Testis (tissue), 5 donors: ENCODE results near the gene OFD1. TPM values are rescaled to one million over a fixed set of nuclear protein-coding genes. Genes with fewer than 3 reads are reported as not detected.

Experiments used
- DNase-seq: peaks from one replicate; pipeline ENCODE4 v3.0.0-alpha.2; 2019
- H3K27ac ChIP-seq, 2 donors: fragments of 200-600 bp; sonication (generic); one replicate each; pipeline ENCODE4 v1.5.1; 2019
- H3K27me3 ChIP-seq: fragments of 200-600 bp; sonication (generic); one replicate; pipeline ENCODE4 v1.5.1; 2019
- H3K36me3 ChIP-seq: fragments of 200-600 bp; sonication (generic); one replicate; pipeline ENCODE4 v1.5.1; 2017; ENCODE audit warnings: low read depth; ENCODE audit errors: missing control alignments
- H3K4me1 ChIP-seq: fragments of 200-600 bp; sonication (generic); one replicate; pipeline ENCODE4 v1.5.1; 2019
- H3K4me3 ChIP-seq, 2 donors: fragments of 200-600 bp; sonication (generic); one replicate each; pipeline ENCODE4 v1.5.1; 2017 to 2019
- H3K9me3 ChIP-seq: fragments of 200-600 bp; sonication (generic); one replicate; pipeline ENCODE4 v1.5.1; 2017
- POLR2A ChIP-seq: fragments of 450-650 bp; IDR thresholded peaks from one replicate; pipeline ENCODE4 v1.6.1; 2017; ENCODE audit warnings: antibody characterized with exemption, mild to moderate bottlenecking, moderate library complexity
- WGBS, 2 donors: methylation state at CpG; one replicate each; pipeline ENCODE4 v1.1.5; 2018; 5-methylcytosine and 5-hydroxymethylcytosine counted together
- intact Hi-C: fragments of 100-400 bp; cut with DNase I; formaldehyde crosslinking; loops from one replicate; pipeline ENCODE4 v1.15.1; 2023; ENCODE audit warnings: low total_unique reads
- long read RNA-seq, 2 donors: transcript quantifications; one replicate each; lab custom pipeline, GENCODE V29; 2026
- polyA plus RNA-seq: library from polyadenylated mRNA; stranded (reverse); fragments of 350-450 nt; fragmentation: Illumina TruSeq; extraction: RNeasy Lipid Tissue Mini Kit (QIAGEN cat#74804); gene quantifications from one replicate; pipeline ENCODE4 v1.2.3, GENCODE V29; 2014; ENCODE audit warnings: low read depth, low replicate concordance; ENCODE audit not compliant: insufficient read depth
- total RNA-seq, 2 donors: library from RNA; depleted of rRNA; stranded (reverse); fragments of >200 nt; gene quantifications; one replicate each; pipeline ENCODE4 v1.2.3, GENCODE V29; 2016
- TF ChIP-seq, protein P1 (sequence below), 3 experiments: fragments of 450-650 bp in 2 of 3; fragments of 200-600 bp in 1 of 3; sonication (generic) in 1 of 3; IDR thresholded peaks; one replicate each; pipeline ENCODE4 v1.5.1; 2016 to 2019; ENCODE audit warnings: antibody characterized with exemption in 3 of 3, mild to moderate bottlenecking in 2 of 3, moderate library complexity in 1 of 3

OFD1 gene, protein sequence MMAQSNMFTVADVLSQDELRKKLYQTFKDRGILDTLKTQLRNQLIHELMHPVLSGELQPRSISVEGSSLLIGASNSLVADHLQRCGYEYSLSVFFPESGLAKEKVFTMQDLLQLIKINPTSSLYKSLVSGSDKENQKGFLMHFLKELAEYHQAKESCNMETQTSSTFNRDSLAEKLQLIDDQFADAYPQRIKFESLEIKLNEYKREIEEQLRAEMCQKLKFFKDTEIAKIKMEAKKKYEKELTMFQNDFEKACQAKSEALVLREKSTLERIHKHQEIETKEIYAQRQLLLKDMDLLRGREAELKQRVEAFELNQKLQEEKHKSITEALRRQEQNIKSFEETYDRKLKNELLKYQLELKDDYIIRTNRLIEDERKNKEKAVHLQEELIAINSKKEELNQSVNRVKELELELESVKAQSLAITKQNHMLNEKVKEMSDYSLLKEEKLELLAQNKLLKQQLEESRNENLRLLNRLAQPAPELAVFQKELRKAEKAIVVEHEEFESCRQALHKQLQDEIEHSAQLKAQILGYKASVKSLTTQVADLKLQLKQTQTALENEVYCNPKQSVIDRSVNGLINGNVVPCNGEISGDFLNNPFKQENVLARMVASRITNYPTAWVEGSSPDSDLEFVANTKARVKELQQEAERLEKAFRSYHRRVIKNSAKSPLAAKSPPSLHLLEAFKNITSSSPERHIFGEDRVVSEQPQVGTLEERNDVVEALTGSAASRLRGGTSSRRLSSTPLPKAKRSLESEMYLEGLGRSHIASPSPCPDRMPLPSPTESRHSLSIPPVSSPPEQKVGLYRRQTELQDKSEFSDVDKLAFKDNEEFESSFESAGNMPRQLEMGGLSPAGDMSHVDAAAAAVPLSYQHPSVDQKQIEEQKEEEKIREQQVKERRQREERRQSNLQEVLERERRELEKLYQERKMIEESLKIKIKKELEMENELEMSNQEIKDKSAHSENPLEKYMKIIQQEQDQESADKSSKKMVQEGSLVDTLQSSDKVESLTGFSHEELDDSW
- total RNA-seq: 10 to 100 TPM; 36.3 to 39.7 TPM
- polyA plus RNA-seq: 11.5 TPM
- long read RNA-seq, donor 1, partial matches to known transcripts: 13 of 15 reads
- long read RNA-seq, donor 1, other reads (novel, unspliced or antisense): 0 of 15 reads
- long read RNA-seq, donor 2, partial matches to known transcripts: 0 of 1 reads
- long read RNA-seq, donor 2, other reads (novel, unspliced or antisense): 0 of 1 reads

DNA sequence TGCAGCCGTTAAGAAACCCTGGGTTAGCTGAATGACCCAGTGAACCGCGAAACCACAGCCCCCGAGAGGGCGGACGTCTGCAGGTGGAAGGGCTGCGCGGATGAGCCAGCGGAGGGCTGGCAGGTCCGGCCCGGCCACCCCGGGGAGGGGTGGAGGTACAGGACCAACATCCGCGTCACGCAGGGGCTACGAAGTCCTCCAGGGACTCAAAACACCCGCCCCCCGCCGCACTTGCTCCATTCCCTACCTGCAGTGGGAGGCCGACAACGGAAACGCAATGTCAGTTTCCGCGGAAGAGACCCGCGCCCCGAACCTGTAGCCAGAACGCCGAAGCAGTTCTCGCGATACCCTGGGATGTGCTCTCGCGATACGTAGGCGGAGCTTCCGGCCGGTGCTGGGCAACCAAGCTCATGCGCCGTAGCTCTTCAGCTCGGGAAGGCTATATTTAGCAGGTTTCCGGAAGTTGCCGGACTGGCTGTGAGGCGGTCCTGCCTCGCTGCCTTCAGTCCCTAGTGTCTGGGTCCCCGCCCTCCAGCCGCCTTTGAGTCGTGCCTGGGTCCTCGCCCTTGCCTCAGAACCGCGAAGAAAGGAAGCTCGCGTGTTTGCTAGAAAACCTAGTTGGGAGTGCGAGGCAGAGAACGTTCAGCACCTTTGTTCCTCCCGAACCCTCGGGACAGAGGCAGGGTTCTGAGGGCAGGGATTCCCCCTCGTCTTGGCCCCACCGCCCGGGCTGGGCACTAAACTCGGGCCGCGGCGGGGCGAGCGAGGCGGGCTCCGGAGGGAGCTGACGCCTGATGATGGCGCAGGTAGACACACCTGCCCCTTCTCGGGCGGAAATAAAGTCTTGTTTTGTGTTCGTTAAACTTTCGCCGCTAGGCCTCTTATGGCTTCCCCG lies at the start of gene OFD1, which contains the start of gene TRAPPC2:
Gene OFD1 (plus strand): TSS at position 471 of the 895 bp plus-strand sequence. CDS start 324 bp downstream, at position 795.
Gene TRAPPC2 (minus strand): TSS at position 343 of the 895 bp plus-strand sequence. CDS start 14,657 bp downstream, outside the sequence.
- intact Hi-C loops: no loop called here
- Histone ChIP-seq H3K4me3 (peak within 1 kb of the TSS; percentile 66 to 75), H3K27ac (peak within 1 kb of the TSS; percentile 84 to 86), H3K27me3 (no peaks in the 10 kb centered on the region), H3K4me1 (peaks cover 6% of the 10 kb centered on the region), H3K9me3 (no peaks in the 10 kb centered on the region), H3K36me3 (no peaks in the 10 kb centered on the region)
- peak; percentile 94 for DNase-seq
- TF ChIP-seq POLR2A: peak; percentile 73
- TF ChIP-seq, protein P1, sequence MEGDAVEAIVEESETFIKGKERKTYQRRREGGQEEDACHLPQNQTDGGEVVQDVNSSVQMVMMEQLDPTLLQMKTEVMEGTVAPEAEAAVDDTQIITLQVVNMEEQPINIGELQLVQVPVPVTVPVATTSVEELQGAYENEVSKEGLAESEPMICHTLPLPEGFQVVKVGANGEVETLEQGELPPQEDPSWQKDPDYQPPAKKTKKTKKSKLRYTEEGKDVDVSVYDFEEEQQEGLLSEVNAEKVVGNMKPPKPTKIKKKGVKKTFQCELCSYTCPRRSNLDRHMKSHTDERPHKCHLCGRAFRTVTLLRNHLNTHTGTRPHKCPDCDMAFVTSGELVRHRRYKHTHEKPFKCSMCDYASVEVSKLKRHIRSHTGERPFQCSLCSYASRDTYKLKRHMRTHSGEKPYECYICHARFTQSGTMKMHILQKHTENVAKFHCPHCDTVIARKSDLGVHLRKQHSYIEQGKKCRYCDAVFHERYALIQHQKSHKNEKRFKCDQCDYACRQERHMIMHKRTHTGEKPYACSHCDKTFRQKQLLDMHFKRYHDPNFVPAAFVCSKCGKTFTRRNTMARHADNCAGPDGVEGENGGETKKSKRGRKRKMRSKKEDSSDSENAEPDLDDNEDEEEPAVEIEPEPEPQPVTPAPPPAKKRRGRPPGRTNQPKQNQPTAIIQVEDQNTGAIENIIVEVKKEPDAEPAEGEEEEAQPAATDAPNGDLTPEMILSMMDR (IDR thresholded peaks at IDR 0.05): no peak
- 0% methylated on average over 7 to 45 of the region's 75 CpGs for WGBS, 2 donors

DNA sequence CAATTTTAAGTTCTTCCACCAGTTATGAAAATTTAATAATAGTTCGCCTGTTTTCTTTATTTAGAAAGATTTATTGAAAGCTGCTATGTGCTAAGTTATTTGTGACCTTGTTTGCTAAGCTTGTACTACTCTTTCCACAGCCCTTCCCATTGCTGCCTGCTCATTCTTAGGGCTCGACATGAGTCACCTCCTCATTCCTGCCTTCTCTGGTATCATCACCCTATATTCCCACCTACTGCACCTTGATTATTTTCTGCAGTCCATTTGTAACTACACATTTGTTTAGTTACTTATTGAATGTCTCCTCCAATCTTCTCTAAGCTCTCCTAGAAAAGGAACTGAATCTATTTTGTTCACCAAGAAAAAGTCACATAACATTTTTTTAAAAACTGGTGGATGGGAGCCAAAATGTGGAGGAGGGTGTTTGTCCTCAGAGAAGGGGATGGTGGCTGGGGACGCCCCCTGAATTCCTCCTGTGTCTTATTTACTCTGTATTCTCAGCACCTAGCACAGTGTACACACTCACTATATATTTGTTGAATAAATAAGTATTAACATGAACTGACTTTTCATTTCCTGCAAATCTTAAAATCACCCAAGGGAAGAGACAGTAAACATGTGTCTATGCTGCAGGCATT lies 49.3 kb upstream of the OFD1 start:
- intact Hi-C loops: no loop called here
- no peaks in the 10 kb centered on the region for H3K27me3 ChIP-seq
- H3K36me3 ChIP-seq: no peaks in the 10 kb centered on the region
- TF ChIP-seq, protein P1 (IDR thresholded peaks at IDR 0.05): no peak
- no peak for TF ChIP-seq POLR2A
- no peak overlapping the region for H3K27ac ChIP-seq
- no peak overlapping the region for H3K4me3 ChIP-seq
- 29 to 36% methylated on average over 3 of the region's 3 CpGs for WGBS, 2 donors
- H3K4me1 ChIP-seq: no peaks in the 10 kb centered on the region
- H3K9me3 ChIP-seq: no peaks in the 10 kb centered on the region
- no peak for DNase-seq

DNA sequence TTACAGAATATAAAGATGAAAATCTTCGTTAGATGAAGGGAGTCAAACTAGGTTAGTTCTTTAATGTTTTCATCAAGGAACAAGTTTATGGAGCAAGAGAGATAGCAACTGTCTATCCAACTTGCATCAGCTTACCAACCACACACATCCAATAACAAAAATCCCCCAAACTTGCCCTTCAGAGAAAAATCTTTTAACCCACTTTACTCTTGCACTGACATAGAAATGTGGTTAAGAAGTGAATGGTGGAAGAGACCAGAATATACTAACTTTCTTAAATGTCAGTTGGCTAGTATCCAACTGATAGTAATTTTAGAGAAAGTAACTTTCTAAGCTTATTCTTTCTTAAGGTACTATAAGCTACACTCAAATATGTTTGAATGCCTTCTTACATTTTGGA lies 47.3 kb upstream of the OFD1 start:
- Histone ChIP-seq H3K36me3 (no peaks in the 10 kb centered on the region), H3K9me3 (no peaks in the 10 kb centered on the region), H3K27me3 (no peaks in the 10 kb centered on the region), H3K4me1 (peaks cover 3% of the 10 kb centered on the region), H3K4me3 (no peak overlapping the region), H3K27ac (no peak overlapping the region)
- 88 to 94% methylated on average over 1 of the region's 1 CpG for WGBS, 2 donors
- no peak for DNase-seq
- intact Hi-C loops: no loop called here
- TF ChIP-seq, protein P1 (IDR thresholded peaks at IDR 0.05): no peak
- no peak for TF ChIP-seq POLR2A
